Tibial artery (tissue), 4 donors: Measurements from ENCODE around the gene CEP68.
A peak's percentile ranks its signal among the peaks of the same experiment; 100 is the strongest.
"Not testable (repeated sequence)": the region's sequence is repeated elsewhere in the genome, so short reads cannot be mapped to it uniquely, and the experiment has no call there.

ENCODE experiments used
- DNase-seq, 2 donors: peaks; one replicate each; pipeline ENCODE4 v3.0.0-alpha.2; 2019
- H3K27ac ChIP-seq, 2 donors: fragments of 200-600 bp; sonication (generic) in 1 of 2; 1 replicate in 1 of 2; 2 replicates in 1 of 2; pipeline ENCODE4 v1.5.1; 2018 to 2019; ENCODE audit warnings: mild to moderate bottlenecking in 1 of 2
- H3K27me3 ChIP-seq, 2 donors: fragments of 200-600 bp; sonication (generic) in 1 of 2; one replicate each; pipeline versions ENCODE4 v1.5.1 to v1.6.0; 2016 to 2019
- H3K36me3 ChIP-seq, 3 donors: fragments of 200-600 bp; sonication (generic) in 2 of 3; one replicate each; pipeline ENCODE4 v1.5.1; 2016 to 2019; ENCODE audit warnings: mild to moderate bottlenecking in 2 of 3
- H3K4me1 ChIP-seq, 4 donors: fragments of 200-600 bp; sonication (generic) in 2 of 4; 1 replicate in 3 of 4; 2 replicates in 1 of 4; pipeline ENCODE4 v1.5.1; 2016 to 2019
- H3K4me3 ChIP-seq, 2 donors: fragments of 200-600 bp; sonication (generic) in 1 of 2; 1 replicate in 1 of 2; 2 replicates in 1 of 2; pipeline ENCODE4 v1.5.1; 2018 to 2019; ENCODE audit warnings: mild to moderate bottlenecking in 2 of 2
- H3K9me3 ChIP-seq, 3 donors: fragments of 200-600 bp; sonication (generic) in 1 of 3; one replicate each; pipeline ENCODE4 v1.5.1; 2016 to 2019
- CTCF ChIP-seq, 2 experiments: fragments of 200-600 bp in 1 of 2; fragments of 450-650 bp in 1 of 2; IDR thresholded peaks; one replicate each; pipeline ENCODE4 v1.5.1; 2017 to 2019; ENCODE audit warnings: antibody characterized with exemption in 2 of 2, mild to moderate bottlenecking in 1 of 2, moderate library complexity in 1 of 2
- intact Hi-C: fragments of 100-400 bp; cut with DNase I; formaldehyde crosslinking; loops from one replicate; pipeline ENCODE4 v1.15.0; 2023; ENCODE audit warnings: low total_unique reads

Gene CEP68

DNA sequence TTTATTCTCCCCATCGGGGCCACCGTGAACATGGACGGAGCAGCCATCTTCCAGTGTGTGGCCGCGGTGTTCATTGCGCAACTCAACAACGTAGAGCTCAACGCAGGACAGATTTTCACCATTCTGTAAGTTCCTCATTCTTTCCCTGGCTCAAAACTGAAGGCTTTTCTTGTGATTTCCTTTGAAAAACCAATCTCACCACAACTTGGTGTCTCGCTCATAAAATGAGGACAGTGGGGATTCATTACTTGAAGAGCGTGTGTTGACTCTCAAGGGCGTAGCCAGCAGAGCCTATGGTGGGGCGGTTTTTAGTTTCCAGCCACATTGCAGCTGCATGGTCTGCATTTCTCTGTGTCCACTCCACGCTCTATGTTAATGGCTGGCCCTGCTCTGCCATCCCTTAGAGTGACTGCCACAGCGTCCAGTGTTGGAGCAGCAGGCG is 38.1 kb upstream of the CEP68 start:
- Histone ChIP-seq H3K9me3 (no peaks in the 10 kb centered on the region), H3K36me3 (peaks cover 43 to 84% (median 63%) of the 10 kb centered on the region in 3 donors), H3K4me3 (no peak overlapping the region), H3K4me1 (no peaks in the 10 kb centered on the region), H3K27ac (no peak overlapping the region), H3K27me3 (no peaks in the 10 kb centered on the region)
- intact Hi-C loops, result no loop called here
- peak; percentile 39 to 70 for DNase-seq
- TF ChIP-seq CTCF (IDR thresholded peaks at IDR 0.05), result no peak

DNA sequence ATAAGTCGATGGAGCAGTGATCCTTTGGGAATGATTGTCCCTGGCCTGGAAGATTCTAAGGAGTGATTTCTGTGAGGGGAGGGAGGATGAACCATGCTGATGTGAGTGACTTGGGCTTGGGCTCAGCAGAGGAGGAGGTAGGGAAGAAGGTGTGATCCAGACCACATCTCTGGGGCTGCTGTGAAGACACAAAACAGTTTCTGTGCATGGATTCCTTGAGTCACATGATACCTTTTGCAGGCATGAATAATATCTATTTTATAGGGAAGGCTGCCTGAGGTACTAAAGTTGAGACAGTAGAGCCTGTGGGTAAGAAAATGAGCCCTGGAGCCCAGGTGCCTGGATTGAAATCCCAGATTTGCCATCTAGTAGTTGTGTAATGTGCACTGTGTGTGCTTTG is 37.2 kb upstream of the CEP68 start:
- H3K36me3 ChIP-seq, result peaks cover 43 to 79% (median 63%) of the 10 kb centered on the region in 3 donors
- H3K4me3 ChIP-seq, result no peak overlapping the region
- intact Hi-C loops, result no loop called here
- no peak overlapping the region for H3K27ac ChIP-seq
- H3K4me1 ChIP-seq, result no peaks in the 10 kb centered on the region
- DNase-seq, result no peak
- no peaks in the 10 kb centered on the region for H3K27me3 ChIP-seq
- no peaks in the 10 kb centered on the region for H3K9me3 ChIP-seq
- no peak for TF ChIP-seq CTCF (IDR thresholded peaks at IDR 0.05)

GRCh38 chr2:65019675-65020195 is 36.5 kb upstream of the CEP68 start:
- Histone ChIP-seq H3K4me3 (no peak overlapping the region), H3K4me1 (no peaks in the 10 kb centered on the region), H3K27me3 (no peaks in the 10 kb centered on the region), H3K9me3 (no peaks in the 10 kb centered on the region), H3K27ac (no peak overlapping the region), H3K36me3 (peaks cover 43 to 74% (median 63%) of the 10 kb centered on the region in 3 donors)
- TF ChIP-seq CTCF (IDR thresholded peaks at IDR 0.05), result no peak
- DNase-seq, result no peak
- intact Hi-C loops, result no loop called here

DNA sequence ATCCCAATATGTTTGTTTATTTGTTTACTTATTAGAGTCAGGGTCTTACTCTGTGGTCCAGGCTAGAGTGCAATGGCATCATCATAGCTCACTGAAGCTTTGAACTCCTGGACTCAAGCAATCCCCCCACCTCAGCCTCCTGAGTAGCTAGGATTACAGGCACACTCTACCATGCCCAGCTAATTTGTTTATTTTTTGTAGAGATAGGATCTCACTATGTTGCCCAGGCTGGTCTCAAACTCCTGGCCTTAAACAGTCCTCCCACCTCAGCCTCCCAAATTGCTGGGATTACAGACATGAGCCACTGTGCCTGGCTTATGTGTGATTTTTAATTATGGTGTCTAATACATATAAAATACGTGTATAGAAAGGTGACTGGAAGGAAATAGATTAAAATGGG is 36.0 kb upstream of the CEP68 start:
- DNase-seq, H3K4me3 ChIP-seq, H3K9me3 ChIP-seq, H3K27me3 ChIP-seq, H3K4me1 ChIP-seq, H3K27ac ChIP-seq, intact Hi-C loops: not testable (repeated sequence)
- H3K36me3 ChIP-seq, result peaks cover 43 to 70% (median 63%) of the 10 kb centered on the region in 3 donors

DNA sequence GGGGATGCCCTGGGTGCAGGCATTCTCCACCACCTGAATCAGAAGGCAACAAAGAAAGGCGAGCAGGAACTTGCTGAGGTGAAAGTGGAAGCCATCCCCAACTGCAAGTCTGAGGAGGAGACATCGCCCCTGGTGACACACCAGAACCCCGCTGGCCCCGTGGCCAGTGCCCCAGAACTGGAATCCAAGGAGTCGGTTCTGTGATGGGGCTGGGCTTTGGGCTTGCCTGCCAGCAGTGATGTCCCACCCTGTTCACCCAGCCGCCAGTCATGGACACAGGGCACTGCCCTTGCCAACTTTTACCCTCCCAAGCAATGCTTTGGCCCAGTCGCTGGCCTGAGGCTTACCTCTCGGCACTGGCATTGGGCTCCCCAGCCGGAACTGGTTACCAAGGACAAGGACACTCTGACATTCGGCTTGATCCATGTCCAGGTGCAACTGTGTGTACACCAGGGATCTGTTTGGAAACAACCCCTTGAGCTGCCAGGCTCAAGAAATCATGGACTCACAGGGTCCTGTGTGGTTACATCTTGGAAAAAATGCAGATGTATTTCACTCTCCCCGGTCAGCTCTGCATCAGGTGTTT is 35.2 kb upstream of the CEP68 start:
- Histone ChIP-seq H3K9me3 (no peaks in the 10 kb centered on the region), H3K27ac (no peak overlapping the region), H3K36me3 (peaks cover 43 to 67% (median 58%) of the 10 kb centered on the region in 3 donors), H3K27me3 (no peaks in the 10 kb centered on the region), H3K4me1 (no peaks in the 10 kb centered on the region), H3K4me3 (no peak overlapping the region)
- DNase-seq, result no peak
- intact Hi-C loops, result no loop called here
- TF ChIP-seq CTCF (IDR thresholded peaks at IDR 0.05), result no peak

DNA sequence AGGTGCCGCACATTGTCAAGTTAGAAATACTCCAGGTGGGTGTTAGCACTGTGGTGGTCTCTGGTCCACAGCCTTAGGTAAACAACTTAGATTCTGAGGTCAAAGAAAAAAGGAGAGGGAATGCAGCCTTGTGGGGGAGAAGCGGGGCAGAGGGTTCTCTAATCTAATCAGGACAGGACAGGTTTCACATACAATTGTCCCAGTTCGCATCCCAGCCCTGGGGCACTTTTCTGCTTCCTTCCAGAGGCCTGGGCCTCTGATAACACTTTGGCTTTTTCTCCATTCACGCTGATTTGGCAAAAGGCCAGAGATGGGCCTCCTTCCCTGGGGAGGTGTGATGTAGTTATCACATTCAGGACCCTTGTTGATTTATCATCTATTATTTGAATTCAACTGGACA is 34.5 kb upstream of the CEP68 start:
- TF ChIP-seq CTCF (IDR thresholded peaks at IDR 0.05), result no peak
- no peaks in the 10 kb centered on the region for H3K9me3 ChIP-seq
- H3K36me3 ChIP-seq, result peaks cover 37 to 61% (median 51%) of the 10 kb centered on the region in 3 donors
- no peak overlapping the region for H3K4me3 ChIP-seq
- H3K27me3 ChIP-seq, result no peaks in the 10 kb centered on the region
- intact Hi-C loops, result no loop called here
- no peak for DNase-seq
- H3K27ac ChIP-seq, result no peak overlapping the region
- H3K4me1 ChIP-seq, result no peaks in the 10 kb centered on the region
